ENCODE data around the gene CACNG4. TPM values are rescaled to one million over a fixed set of nuclear protein-coding genes. Genes with fewer than 3 reads are reported as not detected.

Gene CACNG4
- total RNA-seq, 1 experiment from 2014 or later = 2.4 TPM

DNA sequence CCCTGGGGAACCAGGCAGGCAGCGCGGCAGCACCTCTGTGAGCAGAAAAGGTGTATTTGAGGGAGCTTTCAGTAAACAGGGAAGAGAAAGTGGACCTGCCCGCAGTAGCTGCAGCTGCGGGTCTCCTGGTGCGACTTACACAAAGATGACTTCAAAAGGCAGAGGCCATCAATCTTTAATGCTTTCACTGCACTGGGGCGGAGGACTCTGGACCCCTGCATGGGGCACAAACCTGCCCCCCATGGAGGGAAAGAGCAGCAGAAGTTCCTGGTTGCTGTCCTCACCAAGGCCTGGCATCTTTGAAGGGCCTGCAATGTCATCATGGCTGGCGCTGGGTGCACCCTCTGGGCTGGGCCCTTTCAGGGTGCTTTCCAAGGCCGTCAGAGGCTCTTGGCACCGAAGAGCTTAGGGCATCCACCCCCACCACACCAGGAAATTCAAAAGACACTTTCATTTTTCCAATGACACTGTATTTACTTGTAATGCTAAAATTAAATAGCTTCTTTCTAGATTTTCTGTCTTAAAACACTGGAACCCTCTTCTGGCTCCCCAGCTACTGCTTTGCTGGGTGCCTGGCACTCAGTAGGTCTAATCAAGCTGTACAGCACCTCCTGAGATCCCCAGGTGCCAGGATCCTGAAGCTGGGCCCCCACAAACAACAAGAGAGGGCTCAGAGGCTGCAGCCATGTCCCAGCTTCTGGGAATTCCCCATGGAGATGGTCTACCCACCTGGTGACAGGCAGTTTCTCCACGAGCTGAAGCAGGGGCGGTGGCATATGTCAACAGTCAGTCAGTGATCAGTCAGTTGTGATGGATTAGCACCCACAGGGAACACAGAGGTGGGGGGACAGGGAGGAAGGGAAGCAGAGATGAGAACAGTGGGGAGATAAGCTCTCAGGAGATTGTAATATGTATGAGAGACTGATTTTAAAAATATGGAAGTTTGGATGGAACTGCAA lies 77.7 kb downstream of the CACNG4 start:
- no peak for DNase-seq (ENCODE audit: low spot score)

DNA sequence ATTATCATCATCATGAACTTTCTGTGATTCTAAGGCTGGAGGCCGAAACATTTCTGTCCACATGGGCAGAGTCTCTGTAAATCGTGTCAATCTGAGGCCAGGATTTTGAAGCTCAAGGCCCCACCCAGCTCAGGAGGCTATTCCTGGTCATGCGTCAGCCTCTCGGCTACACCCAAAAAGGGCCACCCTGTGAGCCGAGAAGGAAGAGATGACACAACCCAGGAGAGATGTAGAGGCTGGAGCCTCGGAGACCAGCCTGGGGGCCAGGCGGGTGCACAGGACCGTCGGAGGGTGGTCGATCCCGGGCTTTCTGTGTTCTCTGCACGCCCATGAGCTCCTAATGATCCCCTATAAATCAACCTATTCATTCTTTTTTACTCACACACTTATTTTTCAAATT lies 78.8 kb downstream of the CACNG4 start:
- DNase-seq (ENCODE audit: low spot score) = no peak

DNA sequence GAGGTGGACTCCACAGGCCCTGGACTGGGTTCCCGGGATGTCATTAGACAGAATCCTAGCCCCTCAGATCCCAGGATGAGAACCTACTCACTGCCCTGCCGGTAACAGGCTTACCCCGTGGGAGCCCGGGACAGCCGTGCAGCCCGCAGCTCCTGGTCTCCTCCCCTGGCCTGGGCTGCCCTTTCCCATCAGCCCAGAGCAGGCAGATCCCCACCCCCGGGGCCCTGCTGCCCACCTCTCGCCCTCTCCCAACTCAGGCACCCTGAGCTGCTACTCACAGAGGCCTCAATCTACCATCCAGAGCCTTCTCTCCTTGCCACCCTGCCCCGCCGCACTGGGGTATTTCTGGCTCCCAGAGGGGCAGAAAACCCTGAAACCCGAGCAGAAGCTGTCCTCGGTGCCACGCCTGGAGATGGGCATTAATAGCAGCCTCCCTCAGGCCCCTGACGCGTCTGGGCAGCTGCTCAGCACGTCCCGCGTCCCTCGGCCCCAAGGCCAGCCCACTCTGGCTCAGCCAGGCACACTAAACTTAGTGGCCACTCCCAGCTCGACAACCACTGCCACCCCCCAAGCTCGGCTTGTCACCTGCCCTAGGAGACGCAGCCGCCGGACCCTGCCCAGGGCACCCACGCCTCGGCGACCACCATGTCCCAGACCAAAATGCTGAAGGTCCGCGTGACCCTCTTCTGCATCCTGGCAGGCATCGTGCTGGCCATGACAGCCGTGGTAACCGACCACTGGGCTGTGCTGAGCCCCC lies 79.7 kb downstream of the CACNG4 start, which contains the start of gene CACNG1:
TSS of gene CACNG1 (plus strand) at position 539 of the 757 bp plus-strand sequence. CDS start at position 646, 107 bp downstream.
- no peak for DNase-seq (ENCODE audit: low spot score)

DNA sequence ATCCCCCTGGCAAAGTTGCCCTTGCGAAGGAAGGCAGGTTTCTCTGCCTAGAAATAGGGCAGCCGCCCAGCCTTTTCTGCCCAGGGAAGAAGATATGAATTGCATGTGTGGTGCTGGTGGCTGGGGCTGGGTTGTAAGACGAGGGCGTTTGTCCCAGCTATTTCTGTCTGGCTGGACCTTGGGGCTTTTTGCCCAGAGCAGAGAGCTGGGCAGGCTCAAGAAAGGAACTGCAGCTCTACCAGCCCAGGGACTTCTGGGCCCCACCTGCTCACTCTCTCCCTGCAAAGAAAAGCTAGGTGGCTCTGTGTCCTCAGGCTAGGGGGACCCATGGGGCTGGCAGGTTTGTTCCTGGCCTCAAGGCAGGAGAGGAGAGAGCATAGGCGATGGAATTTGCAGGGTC lies 80.4 kb downstream of the CACNG4 start:
- no peak for DNase-seq (ENCODE audit: low spot score)

DNA sequence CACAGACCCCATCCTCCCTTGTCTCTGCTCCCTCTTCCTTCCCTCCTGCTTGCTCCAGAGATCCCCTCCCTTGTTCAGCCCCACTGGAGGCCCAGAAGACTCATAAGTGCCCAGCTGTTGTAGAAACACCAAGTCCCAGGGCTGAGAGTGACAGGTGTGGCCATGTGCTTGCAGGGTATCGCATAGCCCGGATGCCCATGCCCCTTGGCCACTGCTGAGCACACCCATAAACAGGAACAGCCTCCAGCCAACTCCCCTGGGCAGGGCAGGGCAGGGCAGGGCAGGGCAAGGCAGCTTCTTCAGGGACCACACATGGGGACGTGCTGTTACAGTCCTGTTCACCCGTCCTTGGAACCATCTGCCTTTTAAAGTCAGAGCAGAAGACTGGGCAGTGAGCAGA lies 81.9 kb downstream of the CACNG4 start:
- DNase-seq (ENCODE audit: low spot score) = no peak

DNA sequence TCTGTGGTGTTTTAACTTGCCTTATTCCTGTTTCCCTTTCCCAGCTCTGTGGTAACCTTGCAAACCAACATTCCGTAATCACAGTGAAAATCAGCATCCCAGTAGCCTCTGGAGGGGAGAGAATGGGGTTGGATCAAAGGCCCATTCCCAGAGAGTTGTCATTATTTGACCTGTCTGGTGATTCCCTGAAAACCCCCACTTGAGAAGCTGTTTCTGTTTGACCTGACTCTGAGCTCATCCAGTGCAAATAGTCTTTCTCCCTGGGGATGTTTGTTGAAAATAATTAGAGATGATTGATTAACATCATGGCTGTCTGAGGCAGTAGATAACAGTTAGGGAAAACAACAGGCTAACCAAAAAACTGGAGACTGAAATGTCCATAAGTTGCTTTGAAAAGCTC lies 82.9 kb downstream of the CACNG4 start:
- no peak for DNase-seq (ENCODE audit: low spot score)

DNA sequence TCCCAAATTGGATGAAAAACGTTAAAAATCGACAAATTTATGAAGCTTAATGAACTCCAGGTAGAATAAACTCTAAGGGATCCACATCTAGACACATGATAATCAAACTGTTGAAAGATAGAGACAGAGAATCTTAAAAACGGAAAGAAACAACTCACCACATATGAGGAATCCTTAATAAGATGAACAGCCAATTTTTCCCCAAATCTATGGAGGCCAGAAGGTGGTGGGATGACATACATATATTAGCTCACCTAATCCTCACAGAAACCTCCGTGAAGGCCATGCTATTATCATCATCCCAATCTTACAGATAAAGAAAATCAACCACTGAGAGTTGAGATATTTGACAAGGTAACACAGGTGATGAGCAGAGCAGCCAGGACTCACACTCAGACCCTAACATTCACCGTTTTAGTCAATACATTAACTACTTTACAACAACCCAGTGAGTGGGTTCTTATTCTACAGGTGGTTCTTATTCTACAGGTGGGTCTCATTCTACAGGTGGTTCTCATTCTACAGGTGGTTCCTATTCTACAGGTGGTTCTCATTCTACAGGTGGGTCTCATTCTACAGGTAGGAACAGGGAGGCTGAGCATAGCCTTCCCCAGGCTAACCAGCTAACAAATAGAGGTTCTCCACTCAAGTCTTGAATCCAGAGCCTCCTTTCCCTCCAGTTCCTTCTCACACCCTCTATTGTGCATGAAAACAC lies 84.7 kb downstream of the CACNG4 start:
- no peak for DNase-seq (ENCODE audit: low spot score)

DNA sequence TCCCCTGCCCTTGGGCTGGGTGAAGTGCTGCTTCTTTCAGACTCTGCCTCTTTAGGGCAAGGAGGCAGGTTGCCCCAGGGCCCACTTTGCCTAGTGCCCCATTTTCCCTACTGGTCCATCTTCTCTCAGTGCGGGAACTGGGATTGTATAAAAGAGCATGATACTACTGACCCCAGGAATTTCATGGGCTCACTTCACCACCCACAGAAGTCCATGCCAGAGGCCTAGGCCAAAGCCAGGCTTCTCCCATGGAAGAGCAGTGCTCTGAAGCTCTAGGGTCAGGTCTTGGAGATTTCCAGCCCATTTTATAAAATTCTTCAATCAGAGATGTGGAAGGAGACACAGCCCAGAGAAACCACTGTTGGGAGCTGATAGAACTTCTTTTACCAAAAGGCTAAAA lies 85.6 kb downstream of the CACNG4 start:
- DNase-seq (ENCODE audit: low spot score) = no peak

DNA sequence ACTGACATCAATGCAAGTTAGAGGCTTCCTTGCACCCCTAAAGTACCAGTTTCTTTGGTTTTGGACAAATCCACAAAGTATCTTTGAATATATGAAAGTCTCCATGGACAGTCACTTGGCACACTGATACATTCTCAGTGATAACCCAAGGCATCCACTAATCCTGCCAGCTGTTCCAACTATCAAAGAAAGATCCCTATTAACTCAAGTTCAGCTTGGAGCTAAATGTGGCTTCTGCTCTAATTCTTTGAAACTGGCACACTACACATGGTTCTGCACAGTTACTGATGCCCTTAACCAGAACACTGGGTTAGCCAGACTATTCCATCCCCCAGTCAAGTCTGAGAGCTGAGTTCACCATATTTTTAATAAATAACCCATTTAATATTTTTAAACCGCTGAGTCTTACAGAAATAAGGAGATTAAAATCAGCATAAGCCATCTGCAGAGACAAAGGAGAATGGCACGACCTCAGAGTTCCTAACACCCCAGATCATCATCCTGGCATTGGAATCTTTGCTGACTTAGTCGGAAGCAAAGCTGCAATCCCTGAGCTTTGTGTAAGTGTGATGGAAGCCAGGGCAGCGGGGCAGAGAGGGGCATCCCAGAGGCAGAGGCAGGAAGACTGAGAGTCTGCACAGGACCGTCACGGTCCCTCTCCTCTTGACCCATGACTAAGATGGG lies 86.1 kb downstream of the CACNG4 start:
- DNase-seq (ENCODE audit: low spot score) = no peak

DNA sequence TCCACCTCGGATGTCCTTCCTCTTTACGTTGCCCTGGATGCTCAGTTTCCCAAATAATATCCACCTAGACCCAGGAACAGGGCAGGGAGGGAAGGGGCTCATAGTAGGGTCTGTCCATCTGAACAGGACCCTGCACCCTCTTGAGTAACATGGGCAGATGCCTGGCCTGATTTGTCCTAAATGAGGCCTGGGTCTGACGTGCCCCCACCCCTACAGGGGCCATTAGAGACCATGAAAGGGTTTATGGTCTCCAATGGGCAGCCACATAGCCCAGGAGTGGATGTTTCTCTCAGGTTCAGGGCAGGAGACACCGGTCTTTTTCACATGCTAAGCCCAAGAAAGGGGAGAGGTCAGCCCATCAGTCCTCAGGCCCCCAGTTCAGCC lies 86.6 kb downstream of the CACNG4 start:
- DNase-seq (ENCODE audit: low spot score) = no peak

DNA sequence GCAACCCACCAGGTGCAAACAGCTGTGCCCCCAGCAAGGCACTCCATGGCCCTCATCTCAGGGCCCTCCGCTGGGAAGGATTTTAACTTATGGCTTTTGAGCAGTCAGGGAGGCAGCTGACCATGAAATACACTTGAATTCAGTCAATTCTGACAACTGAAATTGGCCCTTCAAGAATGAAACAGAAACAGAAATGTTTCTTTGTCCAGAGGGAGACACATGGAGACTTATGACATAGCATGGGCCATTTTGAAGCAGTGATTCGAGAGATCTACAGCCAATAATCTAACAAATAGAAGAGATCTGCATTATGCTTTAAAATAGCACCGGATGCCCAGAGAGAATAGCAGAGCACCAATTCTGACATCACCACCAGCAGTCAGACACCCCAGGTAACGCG lies 87.3 kb downstream of the CACNG4 start:
- DNase-seq (ENCODE audit: low spot score) = no peak

DNA sequence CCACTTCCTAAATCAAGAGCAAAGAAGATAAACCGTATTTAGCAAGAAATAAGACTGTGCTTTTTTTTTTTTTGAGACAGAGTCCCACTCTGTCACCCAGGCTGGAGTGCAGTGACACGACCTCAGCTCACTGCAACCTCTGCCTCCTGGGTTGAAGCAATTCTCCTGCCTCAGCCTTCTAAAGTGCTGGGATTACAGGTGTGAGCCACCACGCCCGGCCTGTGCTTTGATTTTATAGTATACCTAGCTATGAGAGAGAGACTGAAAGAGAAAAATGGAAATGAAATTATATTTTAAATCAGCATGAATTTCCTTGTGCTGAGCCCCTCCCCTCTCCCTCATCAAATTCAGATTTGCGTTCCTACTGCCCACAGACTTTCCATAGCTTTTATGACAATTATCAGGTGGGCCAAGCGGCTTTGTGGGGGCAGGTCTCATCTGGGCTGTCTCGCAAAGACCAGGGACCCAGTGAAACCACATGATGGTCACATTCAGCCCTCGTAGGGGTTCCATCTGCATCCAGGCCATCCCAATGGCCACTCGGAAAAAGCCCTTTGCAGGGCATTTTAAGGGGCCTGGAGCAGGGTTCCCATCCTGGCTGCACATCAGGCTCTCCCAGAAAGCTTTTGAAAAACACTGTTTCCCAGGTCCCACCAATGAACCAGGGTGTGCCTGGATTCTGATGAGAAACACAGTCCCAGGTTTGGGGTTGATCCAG lies 88.4 kb downstream of the CACNG4 start:
- DNase-seq (ENCODE audit: low spot score) = no peak

DNA sequence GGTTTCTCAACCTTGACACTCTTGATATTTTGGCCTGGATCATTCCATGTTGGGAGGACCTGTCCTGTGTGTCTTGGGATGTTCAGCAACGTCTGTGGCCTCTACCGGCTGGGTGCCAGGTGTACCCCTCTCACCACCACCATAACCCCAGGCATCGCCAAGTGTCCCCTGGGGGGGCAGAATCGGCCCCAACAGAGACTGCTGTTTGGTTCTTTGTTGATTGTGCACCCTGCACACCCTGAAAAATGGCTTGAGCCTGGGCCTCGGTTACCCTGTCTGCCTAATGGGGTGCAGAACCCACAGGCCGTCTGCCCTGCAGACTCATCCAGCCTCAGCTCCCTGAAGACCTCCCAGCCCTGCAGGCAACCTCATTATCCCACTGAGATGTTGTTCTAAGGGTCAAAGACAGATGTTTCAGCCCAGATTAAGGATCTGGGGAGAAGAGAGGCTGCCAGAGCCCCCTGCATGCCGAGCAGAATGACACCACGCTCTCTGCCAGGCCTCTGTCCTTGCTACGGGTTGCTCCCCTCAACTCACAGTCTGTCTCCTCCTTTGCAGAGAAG lies 89.0 kb downstream of the CACNG4 start:
- no peak for DNase-seq (ENCODE audit: low spot score)

DNA sequence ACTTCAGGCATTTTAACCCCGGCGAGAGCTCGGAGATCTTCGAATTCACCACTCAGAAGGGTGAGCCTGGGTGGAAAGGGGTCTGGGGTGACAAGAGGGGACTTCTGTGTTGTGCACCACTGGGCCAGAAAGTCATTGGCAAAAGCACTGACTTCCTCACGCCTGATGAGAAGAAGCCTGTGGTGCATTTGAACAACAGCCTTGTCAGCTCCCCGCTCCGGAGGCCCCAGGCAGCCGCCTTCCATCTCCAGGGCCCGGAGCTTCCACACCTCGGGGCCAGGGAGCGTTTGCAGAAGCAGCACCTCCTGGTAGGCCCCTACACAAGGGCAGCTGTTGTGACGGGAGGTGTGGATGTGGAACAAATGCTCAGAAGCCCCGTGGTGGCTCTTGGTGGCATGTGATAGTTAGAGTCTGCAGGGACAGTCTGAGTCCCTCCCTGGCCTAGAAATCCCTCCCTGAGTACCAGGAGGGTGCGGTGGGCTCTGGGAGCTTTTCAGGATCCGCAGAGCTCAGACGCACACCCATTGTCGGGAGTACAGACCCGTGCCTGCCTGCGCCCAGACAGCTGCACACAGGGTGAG lies 89.6 kb downstream of the CACNG4 start:
- DNase-seq (ENCODE audit: low spot score) = no peak

DNA sequence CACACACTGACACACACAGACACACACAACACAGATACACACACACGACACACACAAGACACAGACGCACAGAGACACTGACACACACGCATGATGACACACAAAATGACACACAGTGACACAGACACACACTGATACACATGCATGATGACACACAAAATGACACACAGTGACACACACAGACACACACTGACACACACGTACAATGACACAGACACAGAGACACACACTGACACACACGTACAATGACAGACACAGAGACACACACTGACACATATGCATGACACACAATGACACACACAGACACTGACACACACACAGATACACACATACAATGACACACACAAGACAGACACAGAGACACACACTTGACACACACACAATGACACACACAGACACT lies 90.1 kb downstream of the CACNG4 start:
- no peak for DNase-seq (ENCODE audit: low spot score)

DNA sequence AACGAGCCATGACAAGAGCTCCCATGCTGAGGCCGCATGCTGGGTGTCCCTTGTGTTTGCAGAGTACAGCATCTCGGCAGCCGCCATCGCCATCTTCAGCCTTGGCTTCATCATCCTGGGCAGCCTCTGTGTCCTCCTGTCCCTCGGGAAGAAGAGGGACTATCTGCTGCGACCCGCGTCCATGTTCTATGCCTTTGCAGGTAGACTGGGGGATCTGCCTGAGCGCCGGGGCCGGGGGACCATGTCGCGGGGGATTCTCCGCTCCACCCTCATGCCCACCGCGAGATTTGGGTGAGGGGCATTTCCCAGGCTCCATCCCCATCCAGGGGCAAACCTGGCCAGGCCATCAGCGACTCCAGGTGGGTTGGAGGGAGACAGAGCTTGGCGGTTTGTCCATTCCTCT lies 90.5 kb downstream of the CACNG4 start:
- DNase-seq (ENCODE audit: low spot score) = no peak

DNA sequence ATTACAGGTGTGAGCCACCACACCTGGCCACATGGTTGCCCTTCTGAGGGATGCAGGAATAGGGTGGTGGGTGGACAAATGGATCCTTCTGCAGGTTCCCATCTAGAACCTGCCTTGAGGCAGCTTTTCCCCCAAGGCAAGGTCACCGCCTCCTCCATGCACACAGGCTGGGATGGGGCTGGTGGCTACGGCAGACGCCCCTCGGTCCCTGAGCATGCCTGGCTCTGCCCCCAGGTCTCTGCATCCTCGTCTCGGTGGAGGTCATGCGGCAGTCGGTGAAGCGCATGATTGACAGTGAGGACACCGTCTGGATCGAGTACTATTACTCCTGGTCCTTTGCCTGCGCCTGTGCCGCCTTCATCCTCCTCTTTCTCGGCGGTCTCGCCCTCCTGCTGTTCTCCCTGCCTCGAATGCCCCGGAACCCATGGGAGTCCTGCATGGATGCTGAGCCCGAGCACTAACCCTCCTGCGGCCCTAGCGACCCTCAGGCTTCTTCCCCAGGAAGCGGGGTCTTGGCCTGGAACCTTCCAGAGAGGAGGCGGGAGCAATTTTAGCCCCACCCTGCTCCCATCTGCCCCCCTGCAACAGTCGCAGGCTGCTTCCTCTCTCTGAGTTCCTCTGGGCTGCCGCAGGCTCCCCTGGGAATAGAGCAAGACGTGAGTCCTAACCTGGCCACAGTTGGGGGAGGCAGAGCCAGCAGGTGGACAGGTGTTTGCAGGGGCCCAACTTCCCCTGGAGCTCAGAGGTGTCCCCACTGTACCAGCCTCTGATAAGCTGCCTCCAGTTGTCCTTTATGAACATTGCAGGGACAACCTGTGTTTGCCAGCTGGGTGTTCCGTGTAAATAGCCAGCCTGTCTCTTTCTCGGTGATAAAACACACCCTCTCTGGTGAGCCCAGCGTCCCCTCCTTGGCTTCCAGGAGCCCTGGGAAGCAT lies 91.6 kb downstream of the CACNG4 start:
- DNase-seq (ENCODE audit: low spot score) = no peak

DNA sequence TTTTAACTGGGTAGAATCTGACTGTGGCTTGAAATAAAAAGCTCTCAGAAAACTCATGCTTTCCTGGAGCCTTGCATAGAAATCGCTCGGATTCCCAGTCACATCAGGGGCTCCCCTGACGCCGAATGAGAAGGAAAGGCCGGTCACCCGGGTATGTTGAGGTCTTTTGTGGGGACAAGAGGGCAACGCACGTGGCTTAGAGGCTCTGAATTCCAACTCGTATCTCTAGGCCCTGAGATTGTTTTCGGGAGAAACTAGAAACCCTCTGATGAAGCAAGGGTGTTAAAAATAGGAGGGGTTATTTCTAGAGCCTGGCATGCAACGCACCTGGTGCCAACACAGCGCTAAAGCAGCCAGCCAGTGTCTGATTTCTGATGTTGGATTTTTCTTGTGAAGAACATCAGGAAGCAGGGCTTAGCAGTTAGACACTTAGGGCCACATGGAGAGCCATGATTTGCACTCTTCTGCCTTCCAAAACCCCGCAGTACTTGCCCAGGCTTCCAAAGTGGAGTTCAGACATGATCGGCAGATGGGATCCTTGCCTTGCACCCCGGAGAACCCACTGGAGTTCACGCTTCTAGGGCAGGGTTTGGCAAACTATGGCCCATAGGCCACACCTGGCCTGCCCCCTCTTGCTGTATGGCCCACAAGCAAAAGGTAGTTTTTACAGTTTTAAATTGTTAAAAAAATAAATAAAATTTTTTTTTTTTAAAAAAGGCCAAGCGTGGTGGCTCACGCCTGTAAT lies 92.4 kb downstream of the CACNG4 start:
- no peak for DNase-seq (ENCODE audit: low spot score)

All from H4 (cell line).